ENCODE data around the gene FGF14. TPM values are rescaled to one million over a fixed set of nuclear protein-coding genes. Genes with fewer than 3 reads are reported as not detected.
"Not testable (repeated sequence)": the region's sequence is repeated elsewhere in the genome, so short reads cannot be mapped to it uniquely, and the experiment has no call there.

Gene FGF14
- total and polyA plus RNA-seq, 2 experiments from 2014 or later = 0.73 TPM; not detected in 1

- Histone ChIP-seq H3K9me2 (replicated peaks; ENCODE audit: insufficient read depth) (no peaks in the 10 kb centered on the region), H3K4me2 (no peak overlapping the region), H3K27ac (no peak overlapping the region), H4K20me1 (ENCODE audit: insufficient read depth, poor library complexity, severe bottlenecking) (no peaks in the 10 kb centered on the region), H3K4me3 (no peak overlapping the region), H3K4me1 (ENCODE audit: insufficient read depth) (no peaks in the 10 kb centered on the region), H3K79me2 (no peaks in the 10 kb centered on the region), H3K27me3 (no peaks in the 10 kb centered on the region), H3K9me3 (ENCODE audit: low read depth) (no peaks in the 10 kb centered on the region), H3K36me3 (replicated peaks; ENCODE audit: insufficient read depth, low read depth) (no peaks in the 10 kb centered on the region), H2AFZ (no peak overlapping the region)
- 48% methylated on average over 5 of the region's 5 CpGs for WGBS (ENCODE audit: low lambda C conversion rate, missing lambda C conversion rate)
- DNase-seq (ENCODE audit: low spot score) = no peak
- TF ChIP-seq CTCF (IDR thresholded peaks at IDR 0.05; ENCODE audit: poor library complexity) (no peak), EZH2phosphoT487 (IDR thresholded peaks at IDR 0.05; ENCODE audit: low read depth, severe bottlenecking, unreplicated experiment) (no peak), EZH2 (IDR thresholded peaks at IDR 0.05; ENCODE audit: borderline replicate concordance) (no peak)
These were observed 304.1 kb downstream of the FGF14 start for GRCh38 chr13:102097708-102098107.

- H3K4me1 ChIP-seq (ENCODE audit: insufficient read depth); H3K4me3 ChIP-seq; DNase-seq (ENCODE audit: low spot score); H3K9me3 ChIP-seq (ENCODE audit: low read depth); H3K4me2 ChIP-seq; H3K9me2 ChIP-seq (replicated peaks; ENCODE audit: insufficient read depth); H4K20me1 ChIP-seq (ENCODE audit: insufficient read depth, poor library complexity, severe bottlenecking); H3K79me2 ChIP-seq; H3K27ac ChIP-seq; H3K27me3 ChIP-seq; H3K36me3 ChIP-seq (replicated peaks; ENCODE audit: insufficient read depth, low read depth); H2AFZ ChIP-seq: not testable (repeated sequence)
These were observed 308.6 kb downstream of the FGF14 start for GRCh38 chr13:102093288-102093687.

- no peak for TF ChIP-seq EZH2phosphoT487 (IDR thresholded peaks at IDR 0.05; ENCODE audit: low read depth, severe bottlenecking, unreplicated experiment)
- TF ChIP-seq EZH2 (IDR thresholded peaks at IDR 0.05; ENCODE audit: borderline replicate concordance) = no peak
- H3K4me1 ChIP-seq (ENCODE audit: insufficient read depth) = no peaks in the 10 kb centered on the region
These were observed 310.6 kb downstream of the FGF14 start for GRCh38 chr13:102091231-102091630.

GRCh38 chr13:102090532-102090931 lies 311.3 kb downstream of the FGF14 start:
- TF ChIP-seq EZH2 (IDR thresholded peaks at IDR 0.05; ENCODE audit: borderline replicate concordance) (no peak), CTCF (IDR thresholded peaks at IDR 0.05; ENCODE audit: poor library complexity) (no peak), EZH2phosphoT487 (IDR thresholded peaks at IDR 0.05; ENCODE audit: low read depth, severe bottlenecking, unreplicated experiment) (no peak)
- no peak for DNase-seq (ENCODE audit: low spot score)
- Histone ChIP-seq H3K4me1 (ENCODE audit: insufficient read depth) (no peaks in the 10 kb centered on the region), H3K9me2 (replicated peaks; ENCODE audit: insufficient read depth) (no peaks in the 10 kb centered on the region), H3K9me3 (ENCODE audit: low read depth) (no peaks in the 10 kb centered on the region), H3K27me3 (no peaks in the 10 kb centered on the region), H3K79me2 (no peaks in the 10 kb centered on the region), H3K27ac (no peak overlapping the region), H2AFZ (no peak overlapping the region), H3K36me3 (replicated peaks; ENCODE audit: insufficient read depth, low read depth) (no peaks in the 10 kb centered on the region), H3K4me2 (no peak overlapping the region), H3K4me3 (no peak overlapping the region), H4K20me1 (ENCODE audit: insufficient read depth, poor library complexity, severe bottlenecking) (no peaks in the 10 kb centered on the region)
- WGBS (ENCODE audit: low lambda C conversion rate, missing lambda C conversion rate) = 90% methylated on average over 8 of the region's 8 CpGs

More at GRCh38 chr13:102091231-102091630, 310.6 kb downstream of the FGF14 start:
- Histone ChIP-seq H3K4me3 (no peak overlapping the region), H3K36me3 (replicated peaks; ENCODE audit: insufficient read depth, low read depth) (no peaks in the 10 kb centered on the region), H2AFZ (no peak overlapping the region), H3K27me3 (no peaks in the 10 kb centered on the region), H3K27ac (no peak overlapping the region), H4K20me1 (ENCODE audit: insufficient read depth, poor library complexity, severe bottlenecking) (no peaks in the 10 kb centered on the region), H3K4me2 (no peak overlapping the region), H3K9me3 (ENCODE audit: low read depth) (no peaks in the 10 kb centered on the region), H3K79me2 (no peaks in the 10 kb centered on the region), H3K9me2 (replicated peaks; ENCODE audit: insufficient read depth) (no peaks in the 10 kb centered on the region)
- WGBS (ENCODE audit: low lambda C conversion rate, missing lambda C conversion rate) = 33% methylated on average over 3 of the region's 3 CpGs
- peak; percentile 6 for DNase-seq (ENCODE audit: low spot score)
